HFFc6 (cell line): ENCODE results near the gene FGA. TPM values are rescaled to one million over a fixed set of nuclear protein-coding genes. Genes with fewer than 3 reads are reported as not detected.

Experiments
- DNase-seq: peaks from one replicate; pipeline ENCODE4 v3.0.0-alpha.2; 2018
- H3K27ac Mint-ChIP-seq: 2 replicates; pipeline ENCODE4 v1.8.0; 2020; ENCODE audit warnings: mild to moderate bottlenecking, mixed read lengths
- H3K27me3 Mint-ChIP-seq: 2 replicates; pipeline ENCODE4 v1.8.0; 2021; ENCODE audit warnings: mild to moderate bottlenecking, moderate library complexity, mixed read lengths; ENCODE audit not compliant: insufficient read depth
- H3K36me3 Mint-ChIP-seq: 2 replicates; pipeline ENCODE4 v1.8.0; 2021; ENCODE audit warnings: low read depth, mixed read lengths
- H3K4me1 Mint-ChIP-seq: 2 replicates; pipeline ENCODE4 v1.8.0; 2020; ENCODE audit warnings: low read depth, mixed read lengths
- H3K4me3 Mint-ChIP-seq: 2 replicates; pipeline ENCODE4 v1.8.0; 2020; ENCODE audit warnings: mild to moderate bottlenecking, moderate library complexity, mixed read lengths
- H3K9me3 Mint-ChIP-seq: 2 replicates; pipeline ENCODE4 v1.8.0; 2020; ENCODE audit warnings: mild to moderate bottlenecking, mixed read lengths
- total RNA-seq, 6 experiments: library from RNA; stranded (reverse); fragmentation: NEBNext Ultra II Directional; extraction: Animal tissue kit (Norgen Biotek cat#: 25700); gene quantifications; 2 replicates in 1 of 6; 3 replicates in 5 of 6; pipeline ENCODE4 v1.2.3, GENCODE V29; 2021
- TF ChIP-seq, protein P1 (sequence below): fragments of 200-600 bp; sonication (generic); IDR thresholded peaks from 2 replicates; pipeline ENCODE4 v1.5.0; 2021; ENCODE audit warnings: antibody characterized with exemption, mild to moderate bottlenecking

FGA gene
- total RNA-seq, 6 experiments from 2014 or later: not detected

DNA sequence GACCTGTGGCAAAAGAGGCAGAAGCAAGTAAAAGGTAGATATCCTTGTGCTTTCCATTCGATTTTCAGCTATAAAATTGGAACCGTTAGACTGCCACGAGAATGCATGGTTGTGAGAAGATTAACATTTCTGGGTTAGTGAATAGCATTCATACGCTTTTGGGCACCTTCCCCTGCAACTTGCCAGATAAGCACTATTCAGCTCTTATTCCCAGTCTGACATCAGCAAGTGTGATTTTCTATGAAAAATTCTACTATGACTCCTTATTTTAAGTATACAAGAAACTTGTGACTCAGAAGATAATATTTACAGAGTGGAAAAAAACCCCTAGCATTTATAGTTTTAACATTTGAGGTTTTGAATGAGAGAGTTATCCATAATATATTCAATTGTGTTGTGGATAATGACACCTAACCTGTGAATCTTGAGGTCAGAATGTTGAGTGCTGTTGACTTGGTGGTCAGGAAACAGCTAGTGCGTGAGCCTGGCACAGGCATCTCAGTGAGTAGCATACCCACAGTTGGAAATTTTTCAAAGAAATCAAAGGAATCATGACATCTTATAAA, 23.8 kb downstream of the FGA start:
- DNase-seq: no peak
- Mint-ChIP-seq H3K4me3 (no peak overlapping the region), H3K36me3 (no peaks in the 10 kb centered on the region), H3K9me3 (no peaks in the 10 kb centered on the region), H3K27me3 (no peaks in the 10 kb centered on the region; the same call in 1 of the 2 replicates), H3K27ac (no peak overlapping the region), H3K4me1 (no peaks in the 10 kb centered on the region)
- TF ChIP-seq, protein P1, sequence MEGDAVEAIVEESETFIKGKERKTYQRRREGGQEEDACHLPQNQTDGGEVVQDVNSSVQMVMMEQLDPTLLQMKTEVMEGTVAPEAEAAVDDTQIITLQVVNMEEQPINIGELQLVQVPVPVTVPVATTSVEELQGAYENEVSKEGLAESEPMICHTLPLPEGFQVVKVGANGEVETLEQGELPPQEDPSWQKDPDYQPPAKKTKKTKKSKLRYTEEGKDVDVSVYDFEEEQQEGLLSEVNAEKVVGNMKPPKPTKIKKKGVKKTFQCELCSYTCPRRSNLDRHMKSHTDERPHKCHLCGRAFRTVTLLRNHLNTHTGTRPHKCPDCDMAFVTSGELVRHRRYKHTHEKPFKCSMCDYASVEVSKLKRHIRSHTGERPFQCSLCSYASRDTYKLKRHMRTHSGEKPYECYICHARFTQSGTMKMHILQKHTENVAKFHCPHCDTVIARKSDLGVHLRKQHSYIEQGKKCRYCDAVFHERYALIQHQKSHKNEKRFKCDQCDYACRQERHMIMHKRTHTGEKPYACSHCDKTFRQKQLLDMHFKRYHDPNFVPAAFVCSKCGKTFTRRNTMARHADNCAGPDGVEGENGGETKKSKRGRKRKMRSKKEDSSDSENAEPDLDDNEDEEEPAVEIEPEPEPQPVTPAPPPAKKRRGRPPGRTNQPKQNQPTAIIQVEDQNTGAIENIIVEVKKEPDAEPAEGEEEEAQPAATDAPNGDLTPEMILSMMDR: no peak

DNA sequence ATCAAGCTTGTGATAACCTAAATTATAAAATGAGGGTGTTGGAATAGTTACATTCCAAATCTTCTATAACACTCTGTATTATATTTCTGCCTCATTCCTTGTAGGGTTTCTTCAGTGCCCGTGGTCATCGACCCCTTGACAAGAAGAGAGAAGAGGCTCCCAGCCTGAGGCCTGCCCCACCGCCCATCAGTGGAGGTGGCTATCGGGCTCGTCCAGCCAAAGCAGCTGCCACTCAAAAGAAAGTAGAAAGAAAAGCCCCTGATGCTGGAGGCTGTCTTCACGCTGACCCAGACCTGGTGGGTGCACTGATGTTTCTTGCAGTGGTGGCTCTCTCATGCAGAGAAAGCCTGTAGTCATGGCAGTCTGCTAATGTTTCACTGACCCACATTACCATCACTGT, 24.8 kb downstream of the FGA start:
- no peak for DNase-seq
- no peak overlapping the region for H3K27ac Mint-ChIP-seq
- TF ChIP-seq, protein P1: no peak
- no peaks in the 10 kb centered on the region for H3K36me3 Mint-ChIP-seq
- H3K27me3 Mint-ChIP-seq: no peaks in the 10 kb centered on the region; the same call in 1 of the 2 replicates
- no peak overlapping the region for H3K4me3 Mint-ChIP-seq
- H3K9me3 Mint-ChIP-seq: no peaks in the 10 kb centered on the region
- H3K4me1 Mint-ChIP-seq: peaks cover 6% of the 10 kb centered on the region

DNA sequence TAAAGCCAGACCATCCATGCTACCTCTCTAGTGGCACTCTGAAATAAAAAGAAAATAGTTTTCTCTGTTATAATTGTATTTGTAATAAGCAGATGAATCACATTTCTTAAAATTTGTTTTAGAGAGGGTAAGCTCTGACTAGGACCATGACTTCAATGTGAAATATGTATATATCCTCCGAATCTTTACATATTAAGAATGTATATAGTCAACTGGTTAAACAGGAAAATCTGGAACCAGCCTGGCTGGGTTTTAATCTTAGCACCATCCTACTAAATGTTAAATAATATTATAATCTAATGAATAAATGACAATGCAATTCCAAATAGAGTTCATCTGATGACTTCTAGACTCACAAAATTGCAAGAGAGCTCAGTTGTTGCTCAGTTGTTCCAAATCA, 26.2 kb downstream of the FGA start:
- no peak overlapping the region for H3K27ac Mint-ChIP-seq
- H3K27me3 Mint-ChIP-seq: no peaks in the 10 kb centered on the region; the same call in 1 of the 2 replicates
- DNase-seq: no peak
- no peaks in the 10 kb centered on the region for H3K9me3 Mint-ChIP-seq
- H3K36me3 Mint-ChIP-seq: no peaks in the 10 kb centered on the region
- peaks cover 13% of the 10 kb centered on the region for H3K4me1 Mint-ChIP-seq
- TF ChIP-seq, protein P1: no peak
- no peak overlapping the region for H3K4me3 Mint-ChIP-seq

- H3K27ac Mint-ChIP-seq: no peak within 1 kb of the TSS
- no peak for DNase-seq
- no peaks in the 10 kb centered on the region for H3K9me3 Mint-ChIP-seq
- H3K4me3 Mint-ChIP-seq: no peak within 1 kb of the TSS
- TF ChIP-seq, protein P1: no peak
- no peaks in the 10 kb centered on the region for H3K36me3 Mint-ChIP-seq
- H3K4me1 Mint-ChIP-seq: peaks cover 13% of the 10 kb centered on the region
- no peaks in the 10 kb centered on the region; the same call in 1 of the 2 replicates for H3K27me3 Mint-ChIP-seq
Observed at GRCh38 chr4:154562697-154563254, 27.8 kb downstream of the FGA start, which contains the start of gene FGB. Gene FGB, plus strand, starts transcription at chr4:154563011. Its CDS starts 8 bp downstream, at chr4:154563019.

- Mint-ChIP-seq H3K9me3 (no peaks in the 10 kb centered on the region), H3K27ac (no peak overlapping the region), H3K36me3 (no peaks in the 10 kb centered on the region), H3K27me3 (no peaks in the 10 kb centered on the region; the same call in 1 of the 2 replicates), H3K4me3 (no peak overlapping the region), H3K4me1 (peaks cover 13% of the 10 kb centered on the region)
- DNase-seq: peak; percentile 28
- TF ChIP-seq, protein P1: no peak
Observed at GRCh38 chr4:154560824-154561231, 29.7 kb downstream of the FGA start.
